IPS-NIHi7 (cell line): ENCODE results near the gene CPTP.

Experiments
- DNase-seq: peaks from one replicate; pipeline ENCODE4 v3.0.0; 2012; ENCODE audit warnings: mixed read lengths; ENCODE audit errors: extremely low spot score

Gene CPTP

GRCh38 chr1:1292442-1292779 lies 32.2 kb upstream of the CPTP start:
- DNase-seq = no peak

GRCh38 chr1:1292851-1293250 lies 31.8 kb upstream of the CPTP start:
- no peak for DNase-seq

DNA sequence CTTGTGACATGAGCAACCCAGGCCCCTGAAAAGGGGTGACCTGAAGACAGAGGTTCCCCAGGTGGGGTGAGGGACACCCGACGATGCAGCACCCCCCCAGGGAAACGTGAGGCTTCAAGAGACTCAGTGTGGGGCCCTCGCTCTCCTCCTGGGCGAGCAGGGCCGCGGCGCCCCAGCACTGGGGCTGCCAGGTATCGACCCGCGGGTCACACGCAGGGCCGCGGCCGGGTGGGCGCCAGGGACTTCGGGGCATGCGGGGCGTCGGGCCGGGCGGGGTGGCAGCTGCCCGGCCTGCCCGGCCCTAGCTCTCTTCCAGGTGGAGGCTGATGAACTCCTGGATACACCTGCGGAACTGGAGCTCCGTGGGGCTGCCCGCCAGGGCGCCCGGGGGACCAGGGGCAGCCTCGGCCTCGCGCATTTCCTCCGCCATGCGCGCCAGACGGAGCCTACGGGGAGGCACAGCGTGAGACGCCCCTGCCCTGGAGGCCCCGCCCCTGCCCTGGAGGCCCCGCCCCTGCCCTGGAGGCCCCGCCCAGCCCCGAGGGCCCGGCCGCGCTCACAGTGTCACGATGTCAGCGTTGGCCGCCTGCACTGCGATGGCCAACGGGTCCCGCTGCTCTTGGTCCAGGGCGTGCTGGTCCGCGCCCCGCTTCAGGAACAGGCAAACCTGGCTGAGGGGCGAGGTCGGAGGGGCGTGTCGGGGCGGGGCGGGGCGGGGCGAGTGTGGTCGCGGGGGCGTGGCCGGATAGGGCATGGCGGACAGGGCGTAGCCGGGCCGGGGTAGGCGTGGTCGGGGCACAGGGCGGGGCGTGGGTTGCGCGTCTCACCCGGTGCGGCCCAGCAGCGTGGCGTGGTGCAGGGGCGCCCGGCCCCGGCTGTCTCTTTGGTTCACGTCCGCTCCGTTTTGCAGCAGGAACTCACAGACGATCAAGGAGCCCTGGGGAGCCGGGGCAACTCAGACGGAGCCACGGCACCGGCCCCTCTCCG lies 31.0 kb upstream of the CPTP start:
- peak; percentile 89 for DNase-seq

- no peak for DNase-seq
Observed at GRCh38 chr1:1294250-1294890, 30.2 kb upstream of the CPTP start.

DNA sequence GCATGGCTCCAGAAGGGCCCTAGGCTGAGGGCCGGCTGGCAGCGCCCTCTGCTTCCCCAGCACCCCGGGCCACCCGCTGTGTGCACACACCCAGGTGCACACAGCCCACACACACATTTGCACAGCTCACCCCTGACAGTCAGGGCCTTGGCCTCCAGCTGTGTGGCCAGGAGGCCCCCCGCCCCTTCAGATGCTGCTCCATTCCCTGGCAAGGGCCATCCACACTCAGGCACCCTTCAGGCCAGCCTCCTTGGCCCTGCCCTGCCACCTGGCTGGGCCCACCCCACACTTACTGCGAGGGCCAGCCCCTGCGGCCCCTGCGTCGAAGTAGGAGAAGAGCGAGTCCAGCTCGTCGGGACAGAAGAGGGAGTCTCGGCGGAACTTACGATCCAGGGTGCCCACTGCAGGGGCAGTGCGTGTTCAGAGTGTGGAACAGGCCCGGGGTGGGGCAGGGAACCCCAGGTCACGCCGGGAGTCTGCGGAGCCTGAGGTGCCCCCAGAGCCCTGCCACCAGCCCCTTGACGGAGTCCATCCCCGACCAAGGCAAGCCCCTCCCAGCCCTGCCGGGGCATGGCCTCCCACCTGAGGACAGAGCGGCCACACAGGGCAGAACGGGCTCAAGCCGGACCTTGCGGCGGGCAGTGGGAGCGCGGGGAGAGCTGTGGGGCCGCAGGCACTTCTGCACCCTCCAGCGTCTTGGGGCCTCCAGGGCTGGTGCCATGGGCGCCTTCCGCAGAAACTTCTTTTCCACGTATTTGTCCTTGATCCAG lies 29.3 kb upstream of the CPTP start:
- DNase-seq = no peak

DNA sequence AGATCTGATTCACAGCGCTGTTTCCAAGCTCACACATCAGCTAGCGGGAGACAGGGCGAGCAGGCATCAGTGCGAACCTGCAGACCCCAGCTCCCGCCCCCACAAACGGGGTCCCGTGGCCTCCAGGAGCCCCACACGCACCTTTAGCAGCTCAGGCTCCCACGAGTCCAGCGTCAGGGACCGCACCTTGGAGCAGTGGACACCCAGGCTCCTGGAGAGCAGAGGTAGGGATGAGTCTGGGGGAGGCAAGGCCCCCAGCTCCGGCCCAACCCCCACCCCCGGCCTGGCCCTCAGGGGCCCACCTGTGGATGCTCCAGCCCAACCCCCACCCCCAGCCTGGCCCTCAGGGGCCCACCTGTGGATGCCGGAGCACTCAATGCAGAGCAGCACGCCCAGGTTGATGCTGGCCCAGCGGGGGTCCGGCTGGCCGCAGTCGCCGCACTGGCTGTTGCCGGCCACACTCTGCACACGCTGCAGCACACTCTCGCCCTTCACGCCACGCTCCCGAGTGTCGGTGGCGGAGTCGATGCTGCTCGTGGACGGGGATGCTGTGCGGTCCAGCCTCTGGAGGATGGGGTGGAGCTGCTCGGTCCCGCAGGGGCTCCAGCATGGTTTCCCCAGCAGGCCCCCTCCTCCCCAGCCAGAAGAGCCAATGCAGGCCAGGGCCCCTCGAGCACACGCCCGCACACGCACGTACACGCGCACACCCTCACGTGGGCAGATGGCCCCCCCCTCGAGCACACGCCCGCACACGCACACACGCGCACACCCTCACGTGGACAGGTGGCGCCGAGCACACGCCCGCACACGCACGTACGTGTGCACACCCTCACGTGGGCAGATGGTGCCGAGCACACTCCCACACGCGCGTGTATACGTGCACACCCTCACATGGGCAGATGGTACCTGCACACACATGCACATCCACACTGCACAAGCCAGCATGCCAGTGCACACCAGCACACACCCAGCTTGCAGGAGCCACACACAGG lies 28.2 kb upstream of the CPTP start:
- no peak for DNase-seq

GRCh38 chr1:1297802-1298424 lies 26.7 kb upstream of the CPTP start:
- DNase-seq = no peak

GRCh38 chr1:1298861-1299685 lies 25.5 kb upstream of the CPTP start:
- DNase-seq = peak; percentile 81

- no peak for DNase-seq
Observed at GRCh38 chr1:1299686-1300351, 24.8 kb upstream of the CPTP start.

- DNase-seq = no peak
Observed at GRCh38 chr1:1300352-1300739, 24.3 kb upstream of the CPTP start.

DNA sequence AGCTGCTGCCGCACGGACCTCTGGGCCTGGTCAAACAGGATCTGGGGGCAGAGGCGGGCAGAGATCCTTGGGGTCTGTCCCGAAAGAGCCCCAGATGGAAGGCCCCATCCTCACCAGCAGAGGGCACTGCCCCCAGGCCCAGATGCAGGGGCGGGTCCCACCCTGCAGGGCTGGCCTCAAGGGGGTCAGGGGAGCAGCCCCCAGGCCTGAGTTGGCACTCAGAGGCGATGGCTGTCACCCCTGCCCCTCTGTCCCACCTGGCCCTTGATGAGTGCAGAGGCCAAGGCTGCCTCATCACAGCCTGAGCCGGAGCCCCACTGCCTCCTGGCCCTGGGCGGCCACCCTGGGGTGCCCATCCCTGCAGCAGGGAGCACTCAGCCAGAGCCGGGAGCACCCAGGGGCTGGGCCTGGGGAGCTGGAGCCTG lies 22.6 kb upstream of the CPTP start:
- DNase-seq = no peak

GRCh38 chr1:1302951-1303509 lies 21.6 kb upstream of the CPTP start:
- DNase-seq = no peak

GRCh38 chr1:1303736-1304135 lies 20.9 kb upstream of the CPTP start:
- DNase-seq = no peak

DNA sequence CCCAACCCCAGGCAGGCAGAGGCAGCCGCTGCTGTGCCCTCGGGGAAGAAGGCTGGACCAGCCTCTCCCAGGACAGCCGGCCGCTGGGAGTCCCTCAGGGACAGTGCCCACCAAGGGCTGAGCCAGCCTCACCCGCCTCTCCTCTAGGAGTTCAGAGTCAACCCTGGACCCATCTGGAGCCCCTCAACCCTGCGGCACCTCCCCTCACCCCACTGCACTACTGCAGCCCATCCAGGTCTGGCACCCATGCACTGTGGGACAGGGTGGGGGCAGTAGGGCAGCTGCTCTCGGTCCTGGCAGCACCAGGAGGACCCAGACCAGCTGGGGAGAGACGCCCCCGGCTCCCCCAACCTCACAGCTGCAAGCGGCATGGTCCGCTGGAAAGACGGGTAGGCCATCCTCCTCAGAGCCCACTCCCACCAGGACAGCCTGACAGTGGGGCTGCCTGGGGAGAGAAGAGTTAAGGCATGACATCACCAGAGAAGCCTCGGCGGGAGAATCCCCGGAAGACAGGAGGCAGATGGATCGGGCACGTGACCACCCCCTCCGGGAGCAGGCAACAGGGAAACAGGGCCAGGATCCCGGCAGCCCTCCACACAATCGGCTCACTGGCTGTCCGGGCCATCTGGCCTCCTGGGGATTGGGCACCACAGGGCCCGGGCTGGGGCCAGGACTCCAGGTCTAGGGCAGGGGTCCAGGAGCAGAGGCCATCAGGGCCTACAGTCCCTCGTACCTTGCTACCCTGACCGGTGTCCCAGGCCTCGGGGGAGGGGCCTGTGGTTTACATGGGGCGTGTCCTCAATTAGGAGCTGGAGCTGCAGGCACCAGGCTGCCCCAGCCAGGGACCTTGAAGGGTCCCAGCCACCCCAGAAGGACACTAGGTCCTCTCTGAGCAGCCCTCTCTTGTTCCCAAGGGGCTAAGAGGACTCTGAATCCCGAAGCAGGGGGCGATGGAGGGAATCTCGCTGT lies 20.0 kb upstream of the CPTP start:
- peak; percentile 72 for DNase-seq

- no peak for DNase-seq
Observed at GRCh38 chr1:1305300-1306069, 19.1 kb upstream of the CPTP start.

GRCh38 chr1:1306070-1306660 lies 18.4 kb upstream of the CPTP start:
- no peak for DNase-seq
